Activated effector memory CD4-positive, alpha-beta T cell treated with anti-CD3 and anti-CD28 coated beads, Interleukin-2, amount 50 U/mL, for 16 hours (primary cell): ENCODE measurements around the gene C1orf167.
A peak's percentile ranks its signal among the peaks of the same experiment; 100 is the strongest.

Experiments
- DNase-seq: peaks from one replicate; pipeline ENCODE4 v3.0.0-alpha.2; 2020

C1orf167 gene

DNA sequence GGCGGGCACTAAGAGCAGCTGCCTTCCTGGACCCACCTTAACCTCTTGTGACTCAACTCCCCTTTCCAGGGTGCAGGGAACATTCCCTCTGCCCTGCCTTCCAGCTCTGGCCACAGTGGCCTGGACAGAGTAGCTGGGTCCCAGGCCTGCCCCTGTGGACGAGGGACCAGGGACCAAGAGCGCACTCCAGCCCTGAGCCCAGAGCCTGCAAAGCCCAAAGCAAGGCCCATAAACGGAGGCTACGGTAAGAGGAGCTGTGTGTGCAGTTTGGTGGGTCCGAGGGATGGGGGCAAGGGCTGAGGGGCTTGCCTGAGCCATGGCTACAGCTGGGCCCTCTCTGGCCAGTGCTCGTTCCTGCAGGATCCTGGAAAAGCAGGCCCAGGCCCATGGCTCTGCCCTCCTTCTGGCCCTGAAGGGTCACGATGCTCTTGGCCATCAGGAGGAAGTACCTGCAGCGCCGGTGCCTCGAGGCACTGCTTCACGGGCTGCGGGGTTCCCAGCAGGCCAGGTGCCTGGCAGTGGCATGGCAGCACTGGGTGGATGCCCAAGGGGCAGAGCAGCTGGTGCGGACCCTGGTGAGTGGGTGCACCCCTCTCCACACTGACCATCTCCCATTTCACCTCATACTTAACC is 25.9 kb downstream of the C1orf167 start:
- DNase-seq, result no peak

DNA sequence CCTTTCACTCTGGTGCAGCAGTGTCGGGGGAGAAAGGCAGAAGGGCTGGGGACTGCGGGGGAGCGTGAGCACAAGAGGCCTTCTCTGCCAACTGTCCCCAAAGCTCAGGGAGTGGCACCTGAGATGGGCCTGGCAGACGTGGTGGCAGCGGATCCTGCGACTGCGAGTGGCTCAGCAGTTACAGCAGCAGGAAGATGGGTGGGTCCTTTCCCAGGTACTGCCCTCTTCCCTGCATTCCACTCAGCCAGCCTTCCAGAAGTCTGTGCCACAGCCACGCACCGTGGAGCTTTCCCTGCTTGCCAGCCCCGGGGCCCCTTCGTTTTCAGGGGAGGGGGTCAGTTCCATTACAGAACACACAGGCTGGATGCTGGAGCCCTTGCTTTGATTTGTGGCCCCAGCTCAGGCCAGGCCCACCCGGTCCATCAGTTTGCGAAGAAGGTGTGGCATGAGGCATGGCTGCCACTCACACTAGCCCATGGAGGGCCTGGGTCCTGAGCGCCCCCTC is 26.6 kb downstream of the C1orf167 start:
- no peak for DNase-seq

DNA sequence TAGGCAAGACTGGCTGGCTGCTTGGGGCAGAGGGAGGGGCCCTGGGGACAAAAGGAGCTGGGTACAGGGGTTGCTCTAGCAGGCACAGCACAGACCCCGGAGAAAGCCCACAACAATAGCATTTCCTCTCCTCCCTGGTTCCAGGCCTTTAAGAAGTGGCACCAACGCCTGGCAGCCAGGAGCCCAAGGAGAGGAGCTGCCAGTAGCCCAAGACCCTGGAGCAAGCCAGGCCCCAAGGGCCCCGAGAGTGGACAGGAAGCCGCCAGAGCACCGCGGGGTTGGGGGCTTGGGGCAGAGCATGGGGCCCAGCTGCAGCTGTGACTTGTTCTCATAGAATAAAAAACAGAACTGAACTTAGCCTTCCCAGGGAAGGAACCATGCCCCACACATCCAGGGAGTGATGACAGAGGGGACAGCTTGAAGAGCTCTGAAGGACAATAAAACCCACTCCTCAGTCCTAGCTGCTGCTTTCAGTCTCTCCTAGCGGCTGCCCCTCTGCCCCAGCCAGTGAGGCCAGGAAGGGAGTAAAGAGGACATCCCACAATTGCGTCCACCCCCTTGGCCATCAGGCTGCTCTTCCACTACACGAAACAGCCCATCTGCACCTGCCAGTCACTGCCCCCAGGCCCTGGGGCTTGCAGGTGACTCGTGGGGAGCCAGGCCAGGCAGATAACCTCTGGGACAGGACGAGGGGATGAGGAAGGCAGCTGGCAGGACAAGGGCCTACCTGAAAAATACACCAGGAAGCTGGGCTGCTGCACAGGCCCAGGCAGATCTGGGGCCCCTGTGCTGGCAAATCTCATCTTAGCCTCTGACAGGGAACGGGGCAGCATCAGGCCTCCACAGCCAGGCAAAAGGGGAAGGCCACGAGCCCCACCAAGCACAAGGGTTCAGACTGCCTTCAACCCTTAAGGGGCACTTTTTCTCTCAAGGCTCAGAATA is 27.4 kb downstream of the C1orf167 start:
- no peak for DNase-seq

DNA sequence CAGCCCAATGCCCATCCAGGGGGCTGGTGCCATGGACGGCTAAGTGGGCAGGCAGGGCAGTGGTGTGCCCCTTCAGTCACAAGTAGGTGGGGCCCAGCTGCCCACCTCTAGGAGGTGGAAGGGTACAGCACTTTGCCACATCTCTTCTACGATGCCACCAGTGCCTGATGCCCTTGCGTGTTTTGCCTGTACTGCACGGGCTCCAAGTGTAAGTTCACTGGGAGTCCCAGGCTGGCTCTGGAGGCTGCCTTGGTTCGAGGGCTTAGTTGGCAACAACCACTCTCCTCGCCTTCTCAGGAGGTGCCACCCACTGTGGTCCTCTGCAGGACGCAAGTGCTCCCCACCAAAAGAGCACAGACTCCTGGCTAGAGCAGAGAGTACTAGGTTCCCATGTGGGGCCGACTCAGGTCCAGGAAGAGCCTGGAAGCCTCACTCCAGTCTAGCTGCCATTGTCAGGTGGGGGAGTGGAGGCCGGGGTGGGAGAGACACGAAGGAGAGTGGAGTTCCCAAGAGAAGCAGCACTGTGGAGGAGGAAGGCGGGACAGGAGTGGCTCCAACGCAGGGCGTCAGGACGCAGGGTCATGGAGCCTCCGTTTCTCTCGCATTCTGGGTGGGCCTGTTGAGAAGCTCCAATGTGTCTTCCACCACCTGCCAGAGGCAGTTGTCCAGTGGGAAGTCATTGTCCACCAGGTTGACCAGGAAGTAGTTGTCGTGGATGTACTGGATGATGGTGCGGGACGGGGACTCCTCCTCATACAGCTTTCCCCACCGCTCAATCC is 28.3 kb downstream of the C1orf167 start:
- no peak for DNase-seq

DNA sequence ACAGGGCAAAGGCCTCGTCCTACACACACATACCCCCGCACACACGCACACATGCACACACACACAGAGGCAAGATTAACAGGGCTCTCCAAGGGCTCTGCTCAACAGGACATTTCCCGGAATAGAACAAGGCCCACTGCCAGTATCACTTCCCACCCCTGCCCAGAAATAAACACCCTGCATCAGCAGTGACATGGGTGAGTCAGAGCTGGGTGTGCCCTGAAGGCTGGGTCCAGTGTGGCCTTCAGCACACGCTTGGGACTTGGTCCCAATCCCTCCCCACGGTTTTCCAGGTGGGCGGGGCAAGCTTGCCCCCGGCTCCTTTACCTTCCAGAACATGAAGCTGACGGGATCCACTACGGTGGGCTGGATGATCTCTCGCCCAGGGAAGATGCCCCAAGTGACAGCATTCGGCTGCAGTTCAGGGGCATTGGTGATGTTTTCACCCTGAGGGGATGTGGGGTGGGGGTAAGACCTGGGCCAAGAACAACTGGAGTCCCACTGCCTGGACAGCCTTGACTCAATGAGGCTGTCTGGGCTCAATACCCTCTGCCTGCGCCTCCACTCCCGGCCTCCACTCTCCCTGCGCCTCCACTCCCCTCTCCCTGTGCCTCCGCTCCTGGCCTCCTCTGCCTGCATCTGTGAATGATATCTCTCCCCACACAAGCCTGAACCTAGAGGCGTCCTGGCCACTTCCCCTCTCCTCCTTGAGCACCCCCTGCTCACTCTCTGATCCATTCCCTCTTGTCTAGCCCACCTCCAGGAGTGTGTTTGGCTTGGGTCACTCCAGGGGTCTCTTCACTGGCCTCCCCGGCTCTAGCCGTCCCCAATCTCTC is 29.1 kb downstream of the C1orf167 start:
- no peak for DNase-seq

DNA sequence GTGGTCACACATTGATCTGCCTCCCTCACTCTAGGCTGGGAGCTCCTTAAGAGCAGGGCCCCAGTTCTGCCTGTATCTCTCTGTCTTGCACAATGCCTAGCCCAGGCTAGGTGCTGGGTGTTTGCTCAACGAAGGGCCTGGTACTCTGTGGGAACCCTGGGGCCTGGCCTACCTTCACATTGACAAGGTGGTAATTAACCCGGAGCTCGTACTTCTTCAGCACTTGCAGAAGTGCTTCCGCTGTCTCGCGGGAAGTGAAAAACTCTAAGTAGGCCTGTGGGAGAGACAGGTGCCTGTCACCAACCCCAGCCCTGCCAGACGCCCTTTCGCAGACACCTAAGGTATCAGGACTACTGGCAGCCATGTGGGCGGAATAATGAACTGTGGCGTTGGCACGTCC is 30.1 kb downstream of the C1orf167 start:
- no peak for DNase-seq

DNA sequence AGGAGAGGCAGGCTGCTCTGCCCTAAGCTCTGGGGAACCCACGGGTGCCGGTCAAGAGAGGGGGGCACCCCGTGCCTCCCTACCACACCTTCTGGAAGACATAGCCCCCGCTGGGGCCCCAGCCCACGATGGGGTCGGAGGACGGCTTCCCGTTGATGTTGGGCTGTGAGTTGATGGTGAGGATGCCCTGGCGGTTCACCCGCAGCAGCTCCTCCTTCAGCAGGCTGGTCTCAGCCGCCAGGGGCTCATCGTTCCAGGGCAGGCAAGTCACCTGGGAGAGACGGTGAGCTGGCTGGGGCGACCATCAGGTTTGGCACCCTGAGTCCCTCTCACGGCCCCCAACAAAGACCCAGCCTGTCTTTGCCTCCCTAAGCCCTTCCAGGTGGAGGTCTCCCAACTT is 31.8 kb downstream of the C1orf167 start:
- DNase-seq, result no peak

DNA sequence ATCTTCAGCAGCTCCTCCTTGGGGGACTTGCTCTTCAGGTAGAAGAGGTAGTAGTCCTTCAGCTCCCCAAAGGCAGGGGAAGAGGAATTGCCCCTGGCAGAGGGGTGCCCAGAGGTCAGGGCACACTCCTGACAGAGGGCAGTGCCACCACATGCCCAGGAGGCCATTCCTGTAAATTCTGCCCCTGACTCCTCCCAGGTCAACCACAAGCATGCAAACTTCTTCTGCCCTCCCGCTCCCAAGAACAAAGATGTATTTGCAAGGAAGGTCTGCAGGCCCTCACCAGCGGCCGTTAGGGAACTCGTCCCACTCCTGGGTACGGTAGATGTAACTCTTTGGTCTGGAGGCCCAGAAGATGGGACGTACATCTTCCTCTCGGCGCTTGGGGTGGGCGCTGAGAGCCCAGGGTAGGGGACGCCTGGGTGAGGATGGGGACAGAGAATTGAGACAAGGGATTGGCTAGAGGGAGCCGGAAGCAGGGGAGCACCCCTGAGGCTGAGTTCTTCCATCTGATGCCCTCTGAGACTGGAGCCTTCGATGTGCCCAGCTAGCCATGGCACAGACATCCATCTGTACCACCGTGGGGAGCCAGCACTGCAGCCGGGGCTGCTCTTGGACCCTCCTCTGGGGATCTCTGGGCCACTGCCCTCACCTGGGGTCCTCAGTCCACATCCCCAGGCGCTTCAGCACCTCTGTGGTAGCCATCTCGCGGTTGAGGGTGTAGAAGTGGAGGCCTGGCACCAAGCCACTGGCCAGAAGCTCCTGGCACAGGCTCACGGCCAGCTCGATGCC is 32.6 kb downstream of the C1orf167 start:
- peak; percentile 54 for DNase-seq

DNA sequence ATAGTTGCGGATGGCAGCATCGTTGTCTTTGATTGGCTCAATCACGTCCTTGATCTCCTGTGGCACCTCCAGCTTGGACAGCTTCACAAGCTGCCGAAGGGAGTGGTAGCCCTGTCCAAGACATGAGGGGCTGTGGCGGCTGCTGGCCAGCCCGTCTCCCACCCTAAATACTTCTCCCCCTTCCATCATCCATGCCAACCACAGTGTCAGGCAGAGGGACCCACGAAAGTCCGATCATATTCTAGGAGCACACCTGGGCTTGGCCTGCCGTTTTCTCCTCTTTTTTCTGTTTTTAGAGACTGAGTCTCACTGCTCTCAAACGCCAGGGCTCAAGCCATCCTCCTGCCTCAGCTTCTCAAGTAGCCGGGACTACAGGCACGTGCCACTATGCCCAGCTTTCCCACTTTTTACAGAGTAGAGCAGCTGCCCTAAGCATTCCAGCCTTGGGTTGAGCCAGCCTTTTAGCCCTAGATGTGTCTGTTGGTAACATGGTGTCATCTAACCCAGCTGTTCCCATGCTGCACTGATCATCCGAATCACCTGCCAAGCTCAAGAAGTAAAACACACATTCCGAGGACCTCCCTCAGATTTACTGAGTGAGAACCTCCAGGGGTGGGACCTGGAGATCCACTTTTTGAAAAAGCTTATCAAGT is 33.4 kb downstream of the C1orf167 start:
- DNase-seq, result peak; percentile 47

DNA sequence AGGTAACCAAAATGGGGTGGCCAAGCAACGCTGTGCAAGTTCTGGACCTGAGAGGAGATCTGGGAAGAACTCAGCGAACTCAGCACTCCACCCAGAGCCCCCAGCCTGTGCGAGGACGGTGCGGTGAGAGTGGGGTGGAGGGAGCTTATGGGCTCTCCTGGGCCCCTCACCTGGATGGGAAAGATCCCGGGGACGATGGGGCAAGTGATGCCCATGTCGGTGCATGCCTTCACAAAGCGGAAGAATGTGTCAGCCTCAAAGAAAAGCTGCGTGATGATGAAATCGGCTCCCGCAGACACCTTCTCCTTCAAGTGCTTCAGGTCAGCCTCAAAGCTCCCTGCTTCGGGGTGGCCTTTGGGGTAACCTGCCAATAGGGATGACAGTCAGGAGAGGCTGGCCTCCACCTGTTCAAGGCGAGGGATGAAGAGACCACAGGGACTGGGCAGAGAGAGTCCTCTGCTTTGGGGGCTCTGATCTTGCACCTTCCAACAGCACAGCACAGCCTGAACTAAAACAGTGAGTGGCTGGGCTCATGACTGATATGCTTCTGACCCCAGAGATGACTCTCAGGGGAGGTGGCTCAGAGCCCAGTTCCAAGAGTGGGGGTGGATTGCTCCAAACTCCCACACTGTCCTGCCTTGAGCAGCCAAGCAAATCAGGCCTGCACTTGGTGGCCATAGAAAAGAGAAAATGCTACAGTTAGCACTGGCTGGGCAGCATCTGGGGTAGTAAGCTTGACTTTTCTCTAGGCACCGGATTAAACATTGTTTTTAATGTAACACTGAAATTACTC is 34.2 kb downstream of the C1orf167 start:
- DNase-seq, result peak; percentile 49

DNA sequence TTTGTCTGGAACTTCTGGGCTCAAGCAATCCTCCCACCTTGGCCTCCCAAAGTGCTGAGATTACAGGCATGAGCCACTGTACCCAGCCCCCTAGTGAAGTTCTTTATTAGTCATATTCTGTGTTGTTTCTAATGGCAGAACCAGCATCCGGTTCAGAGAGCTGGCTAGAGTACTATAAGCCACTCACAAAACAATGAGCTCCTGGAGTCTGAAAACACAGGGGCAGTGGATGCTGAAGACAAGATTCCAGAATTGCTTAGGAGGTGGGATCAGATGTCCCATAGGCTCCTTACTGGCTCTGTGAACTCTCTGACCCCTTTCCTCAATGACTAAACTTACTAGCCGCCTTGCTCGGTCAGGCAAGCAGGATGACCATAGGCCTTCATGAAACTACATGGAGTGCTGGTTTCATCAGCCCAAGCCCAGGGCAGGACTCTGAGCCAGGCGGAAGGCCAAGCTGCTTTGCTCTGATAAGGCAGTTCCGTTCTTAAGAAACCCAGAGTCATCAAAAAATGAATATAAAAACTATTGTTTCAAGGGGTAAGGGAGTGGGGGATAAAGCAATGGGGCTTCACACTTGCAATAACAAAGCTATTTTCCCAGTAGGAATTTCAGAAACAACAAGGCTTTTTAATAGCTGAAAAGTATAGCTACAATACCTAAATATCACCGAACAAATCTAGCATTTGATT is 35.7 kb downstream of the C1orf167 start:
- DNase-seq, result peak; percentile 37

DNA sequence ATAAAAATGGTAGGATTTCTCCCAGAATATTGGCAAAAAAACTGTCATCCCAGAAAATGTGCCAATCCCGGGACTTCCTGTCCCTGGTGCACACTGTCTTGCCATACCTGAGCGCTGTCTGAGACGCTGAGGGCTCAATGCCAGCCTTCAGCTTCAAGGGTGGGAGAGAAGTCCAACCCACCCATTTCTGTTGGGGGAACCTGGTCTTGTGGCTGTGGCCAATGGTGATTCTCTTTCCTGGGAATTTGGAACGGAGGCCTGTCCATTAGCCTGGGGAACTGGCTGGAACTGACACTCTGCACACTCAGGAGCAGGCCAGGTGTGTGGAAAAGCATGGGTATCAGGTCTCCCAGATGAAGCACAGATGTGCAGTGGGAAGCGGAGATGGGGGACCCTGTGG is 37.1 kb downstream of the C1orf167 start:
- peak; percentile 22 for DNase-seq

DNA sequence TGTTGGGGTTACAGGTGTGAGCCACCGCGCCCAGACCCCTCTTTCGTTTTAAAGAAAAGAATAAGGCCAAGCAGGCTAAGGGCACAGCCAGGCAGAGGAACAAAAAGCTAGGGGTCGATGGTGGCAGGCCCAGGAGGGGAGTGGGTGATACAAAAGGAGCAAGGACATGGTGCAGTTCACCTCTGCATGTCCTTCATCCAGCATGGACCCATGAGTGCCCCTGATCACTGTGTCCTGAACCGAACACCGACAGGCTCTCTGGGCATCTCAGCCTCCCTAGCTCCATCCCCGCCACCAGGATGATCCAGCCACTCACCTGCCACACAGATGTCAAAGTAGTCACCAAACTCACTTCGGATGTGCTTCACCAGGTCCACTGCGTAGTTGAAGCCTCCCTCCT is 37.9 kb downstream of the C1orf167 start:
- peak; percentile 43 for DNase-seq

DNA sequence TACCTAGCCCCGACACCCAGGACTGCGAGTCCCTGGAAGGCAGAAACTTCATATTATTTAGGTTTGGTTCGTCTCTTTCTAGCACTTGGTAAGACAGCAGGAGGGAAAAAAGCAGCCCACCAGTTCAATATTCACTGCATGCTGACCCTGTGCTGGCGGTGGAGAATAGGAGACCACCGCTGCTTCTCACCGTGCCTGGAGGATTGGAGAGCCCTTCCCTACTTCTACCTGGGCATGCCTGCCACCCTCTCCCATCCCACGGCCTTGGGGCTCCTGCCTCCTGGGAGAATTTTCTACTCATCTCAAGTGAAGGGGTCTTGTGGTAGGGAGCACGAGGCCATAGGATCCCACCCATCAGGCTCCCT is 38.4 kb downstream of the C1orf167 start:
- DNase-seq, result no peak

DNA sequence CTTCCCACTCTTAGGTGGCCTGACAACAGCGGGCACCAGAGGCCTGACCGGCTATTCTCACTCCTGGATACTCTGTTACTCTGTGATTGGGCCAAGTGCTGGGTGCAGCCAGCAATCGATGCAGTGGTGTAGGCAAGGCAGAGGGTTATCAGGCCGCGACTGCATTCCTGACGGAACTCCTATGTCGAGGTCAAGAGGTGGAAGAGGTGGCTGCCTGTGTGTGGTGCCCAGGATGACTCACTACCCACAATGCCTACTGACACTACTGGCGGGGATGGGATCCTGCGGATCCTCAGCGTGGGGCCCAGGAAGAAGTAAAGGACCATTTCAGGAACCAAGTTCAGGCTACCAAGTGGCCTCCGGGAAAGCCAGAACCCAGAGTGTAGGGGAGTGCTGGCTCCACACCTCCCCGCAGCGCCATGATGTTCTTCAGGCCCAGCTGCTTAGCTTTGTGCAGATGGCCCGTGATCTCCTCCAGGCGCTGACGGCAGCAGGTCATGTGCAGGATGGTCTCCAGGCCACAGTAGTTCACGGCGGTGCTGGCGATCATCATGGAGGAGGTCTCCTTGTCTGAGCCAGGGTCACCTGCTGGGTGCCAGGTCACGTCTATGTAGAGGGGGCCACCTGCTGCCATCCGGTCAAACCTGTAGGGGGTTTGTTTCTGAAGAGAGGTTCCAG is 38.9 kb downstream of the C1orf167 start:
- peak; percentile 58 for DNase-seq

DNA sequence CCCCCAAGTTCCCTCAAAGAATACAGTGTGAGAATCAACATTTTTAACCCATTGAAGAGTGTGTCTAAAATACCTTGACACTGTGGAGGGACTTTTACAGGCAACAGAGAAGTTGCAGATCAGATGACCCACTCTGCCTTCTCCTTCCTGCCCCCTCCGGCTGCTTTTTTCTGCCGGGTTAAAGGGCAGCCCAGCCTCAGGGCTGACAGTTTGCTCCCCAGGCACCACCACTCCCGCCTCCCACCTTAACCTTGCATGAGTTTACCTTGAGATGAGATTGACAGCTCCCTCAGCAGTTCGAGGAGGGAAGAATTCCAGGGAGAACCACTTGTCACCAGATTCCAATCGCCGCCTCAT is 40.6 kb downstream of the C1orf167 start:
- peak; percentile 62 for DNase-seq

DNA sequence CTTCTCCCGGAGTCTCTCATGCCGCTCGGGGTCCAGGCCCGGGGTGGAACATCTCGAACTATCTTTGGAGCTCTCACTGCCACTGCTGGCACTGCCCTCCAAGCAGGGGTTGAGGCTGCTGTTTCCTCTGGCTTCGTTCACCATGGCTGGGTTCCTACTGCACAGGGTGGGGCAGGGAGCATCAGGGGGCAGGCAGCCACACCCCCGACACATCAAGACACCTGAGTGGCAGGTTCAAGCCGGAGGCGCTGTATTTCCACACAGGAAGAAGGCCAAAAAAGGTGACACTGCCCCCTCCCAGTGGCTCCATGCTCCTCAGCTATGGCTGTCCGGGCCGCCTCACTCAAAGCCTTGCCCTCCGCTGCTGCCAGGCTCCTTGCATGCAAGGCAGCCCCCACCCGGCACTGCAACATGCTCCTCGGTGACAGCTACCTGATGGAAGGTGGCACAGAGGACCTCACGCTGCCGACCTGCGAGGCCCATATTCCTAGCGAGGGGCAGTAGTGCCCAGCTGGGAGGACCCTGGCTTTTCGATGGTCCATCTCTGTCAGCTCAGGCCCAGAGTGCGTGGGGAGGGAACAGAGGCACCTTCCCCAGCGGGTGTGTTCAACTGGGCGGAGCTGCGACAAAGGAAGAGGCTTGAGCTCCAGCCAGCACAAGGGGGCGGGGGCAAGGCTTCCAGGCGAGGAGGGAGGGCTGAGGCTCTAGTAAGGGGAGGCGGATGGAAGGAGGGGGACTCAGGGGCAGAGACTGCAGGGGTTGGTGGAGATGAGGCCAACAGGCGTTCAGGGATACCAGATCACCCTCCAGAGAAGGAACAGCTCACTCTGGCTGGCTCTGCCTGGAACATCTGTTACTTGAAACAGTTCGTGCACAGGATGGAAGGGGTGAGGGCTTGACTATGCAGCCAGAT is 41.2 kb downstream of the C1orf167 start:
- DNase-seq, result peak; percentile 90
